ENCODE results near the gene USP21. TPM values are rescaled to one million over a fixed set of nuclear protein-coding genes. Genes with fewer than 3 reads are reported as not detected.

USP21 gene
- total RNA-seq, 2 donors from 2014 or later: 12.9 to 20.8 TPM

DNA sequence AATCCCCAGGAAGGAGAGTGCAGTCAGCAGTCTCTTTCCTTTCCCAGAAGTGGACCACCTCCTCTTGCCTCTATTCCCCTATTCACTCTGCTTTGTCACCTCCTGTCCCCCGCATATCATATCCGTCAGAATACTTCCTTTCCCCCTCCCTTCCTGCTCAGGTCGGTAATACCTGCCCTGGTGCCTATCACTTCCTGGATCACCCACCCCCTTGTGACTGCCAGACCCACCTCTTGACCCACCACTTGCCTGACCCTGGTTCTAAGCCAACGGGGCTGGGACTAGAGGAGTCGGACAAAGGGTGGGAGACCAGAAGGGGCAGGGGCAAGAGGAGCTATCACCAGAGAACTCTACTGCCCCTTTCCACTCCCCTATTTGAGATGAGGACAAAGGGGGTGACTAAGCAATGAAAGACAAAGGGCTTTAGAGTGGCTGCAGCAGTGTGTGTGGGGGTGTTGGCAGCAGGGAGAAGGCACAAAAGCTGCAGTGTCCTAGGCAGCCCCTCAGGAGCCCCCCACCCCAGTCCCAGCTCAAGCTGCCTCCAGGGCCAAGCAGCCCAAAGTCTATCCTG, 41.2 kb downstream of the USP21 start:
- DNase-seq (ENCODE audit: low spot score): peak; percentile 78
- intact Hi-C loops (cut with DNase I): no loop called here

GRCh38 chr1:161200992-161201835, 41.9 kb downstream of the USP21 start:
- DNase-seq (ENCODE audit: low spot score): peak; percentile 90

DNA sequence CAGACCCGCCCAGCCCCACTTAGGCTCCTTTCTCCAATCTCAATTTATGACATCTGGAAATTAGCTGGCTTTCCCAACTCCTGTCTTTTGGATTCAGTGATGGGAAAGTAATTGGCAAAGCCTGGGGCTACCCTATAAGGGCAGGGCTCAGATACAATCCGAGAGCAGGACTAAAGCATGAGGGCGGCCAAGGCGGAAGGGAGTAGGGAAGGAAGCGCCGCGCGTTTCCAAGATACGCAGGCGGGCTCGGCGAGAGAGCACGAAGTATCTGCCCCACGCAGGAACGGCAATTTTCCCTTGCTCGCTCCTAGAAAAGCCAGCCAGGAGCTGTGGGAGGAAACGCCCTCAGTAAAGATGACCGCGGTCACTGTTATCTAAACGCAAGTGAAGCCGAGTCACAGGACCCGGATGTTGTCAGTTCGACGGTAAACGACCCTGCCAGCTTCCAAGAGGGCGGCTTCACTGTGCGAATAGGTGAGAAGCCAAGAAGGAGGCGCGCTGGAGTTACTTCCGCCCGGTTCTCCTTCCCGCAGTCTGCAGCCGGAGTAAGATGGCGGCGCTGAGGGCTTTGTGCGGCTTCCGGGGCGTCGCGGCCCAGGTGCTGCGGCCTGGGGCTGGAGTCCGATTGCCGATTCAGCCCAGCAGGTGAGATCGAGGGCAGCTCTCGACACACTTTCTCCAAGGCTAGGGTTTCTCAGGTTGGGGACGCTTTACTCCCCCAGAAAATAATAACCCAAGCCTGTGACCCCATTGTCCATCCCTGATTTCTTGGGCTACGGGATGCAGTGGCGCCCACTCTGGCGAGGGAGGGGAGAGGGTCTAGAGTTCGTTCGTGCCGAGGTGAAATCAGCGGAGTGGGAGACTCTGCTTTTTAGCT, 42.8 kb downstream of the USP21 start, which contains the start of gene NDUFS2:
Gene NDUFS2, plus strand, starts transcription at position 532 of the 877 bp plus-strand sequence. Its CDS starts 19 bp downstream, at position 551.
- intact Hi-C loops (cut with DNase I): no loop called here
- peak; percentile 99 for DNase-seq (ENCODE audit: low spot score)

More at GRCh38 chr1:161200992-161201835, 41.9 kb downstream of the USP21 start:
- intact Hi-C loops (cut with DNase I): no loop called here

DNA sequence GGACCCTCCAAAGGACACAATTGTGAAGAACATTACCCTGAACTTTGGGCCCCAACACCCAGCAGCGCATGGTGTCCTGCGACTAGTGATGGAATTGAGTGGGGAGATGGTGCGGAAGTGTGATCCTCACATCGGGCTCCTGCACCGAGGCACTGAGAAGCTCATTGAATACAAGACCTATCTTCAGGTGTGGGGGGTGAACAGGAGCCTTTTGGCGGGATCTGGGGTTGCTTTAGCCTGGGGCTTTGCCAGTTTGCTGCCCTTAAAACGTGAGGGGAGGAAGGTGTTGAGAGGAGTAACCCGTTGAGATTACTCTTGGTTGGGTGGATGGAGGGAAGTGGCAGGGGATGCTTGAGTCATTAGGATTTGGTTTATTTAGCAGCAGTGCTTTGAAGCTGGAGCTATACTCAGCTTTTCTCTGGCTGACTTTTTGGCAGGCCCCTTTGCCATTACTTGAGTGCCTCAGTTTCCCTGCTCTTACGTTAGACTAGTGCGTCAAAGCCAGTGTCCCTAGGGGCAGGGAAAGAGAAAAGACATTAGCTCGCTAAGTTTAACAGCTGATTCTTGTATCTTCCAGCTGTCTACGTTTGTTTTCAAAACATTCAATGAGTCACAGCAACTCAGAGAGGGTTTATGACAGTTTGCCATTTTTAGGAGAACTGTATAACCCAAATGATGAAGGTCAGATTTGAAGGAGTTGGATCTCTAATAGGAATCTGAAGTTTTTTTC, 47.3 kb downstream of the USP21 start:
- DNase-seq (ENCODE audit: low spot score): no peak
- intact Hi-C loops (cut with DNase I): no loop called here

DNA sequence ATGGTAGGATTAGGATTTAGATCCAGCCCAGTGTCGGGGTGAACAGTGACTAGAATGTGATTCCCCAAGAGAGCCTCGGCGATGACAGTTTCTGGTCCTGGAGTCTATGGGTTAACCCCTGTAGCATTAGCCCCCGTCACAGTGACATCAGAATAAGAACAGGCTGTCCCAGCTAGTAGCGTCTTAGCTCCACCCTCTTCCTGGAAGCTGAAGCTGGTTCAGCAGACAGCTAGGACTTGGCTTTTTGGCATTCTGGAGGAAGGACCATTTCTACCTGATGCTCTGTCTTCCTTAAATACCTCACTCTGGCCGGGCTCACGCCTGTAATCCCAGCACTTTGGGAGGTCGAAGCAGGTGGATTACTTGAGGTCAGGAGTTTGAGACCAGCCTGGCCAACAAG, 47.9 kb downstream of the USP21 start:
- intact Hi-C loops (cut with DNase I): no loop called here
- DNase-seq (ENCODE audit: low spot score): no peak

- peak; percentile 92 for DNase-seq (ENCODE audit: low spot score)
- intact Hi-C loops (cut with DNase I): no loop called here
Observed at GRCh38 chr1:161209790-161210409, 50.6 kb downstream of the USP21 start.

GRCh38 chr1:161214369-161214768, 55.1 kb downstream of the USP21 start:
- no peak for DNase-seq (ENCODE audit: low spot score)
- intact Hi-C loops (cut with DNase I): no loop called here

GRCh38 chr1:161215076-161215475, 55.8 kb downstream of the USP21 start, which contains the start of gene FCER1G:
Gene FCER1G (plus strand): TSS chr1:161215295. CDS start chr1:161215322, 27 bp downstream.
- intact Hi-C loops (cut with DNase I): no loop called here
- DNase-seq (ENCODE audit: low spot score): peak; percentile 94

Other genes with a start within 250 kb of the USP21 start
- gene ITLN2, start 204.7 kb upstream of the USP21 start, total RNA-seq: not detected
- 10 to 100 TPM; 16.0 to 17.3 TPM for gene F11R, start 138.3 kb upstream of the USP21 start, total RNA-seq
- 10 to 100 TPM in 1 of 2 donors, 1 to 10 TPM in 1; 4.5 to 12.5 TPM for gene TSTD1, start 120.5 kb upstream of the USP21 start, total RNA-seq
- gene USF1, start 113.5 kb upstream of the USP21 start, total RNA-seq: 10 to 100 TPM; 33.5 to 40.0 TPM
- gene ARHGAP30, start 89.6 kb upstream of the USP21 start, total RNA-seq: 10 to 100 TPM; 10.5 to 15.2 TPM
- gene NECTIN4, start 69.9 kb upstream of the USP21 start, total RNA-seq: under 1 TPM in 1 of 2 donors, not detected in 1; 0.19 TPM
- gene KLHDC9, start 61.1 kb upstream of the USP21 start, total RNA-seq: 1 to 10 TPM; 2.4 to 4.2 TPM
- 10 to 100 TPM; 35.8 to 43.6 TPM for gene PFDN2, start 41.5 kb upstream of the USP21 start, total RNA-seq
- gene NIT1, start 41.4 kb upstream of the USP21 start, total RNA-seq: 10 to 100 TPM; 23.7 to 29.6 TPM
- gene DEDD, start 26.8 kb upstream of the USP21 start, total RNA-seq: 10 to 100 TPM; 32.1 to 35.8 TPM
- gene UFC1, start 5.5 kb upstream of the USP21 start, total RNA-seq: 10 to 100 TPM; 54.8 to 63.0 TPM
- gene PPOX, start 6.9 kb downstream of the USP21 start, total RNA-seq: 10 to 100 TPM; 15.0 to 16.8 TPM
- gene B4GALT3, start 18.0 kb downstream of the USP21 start, total RNA-seq: 10 to 100 TPM; 12.7 to 17.3 TPM
- 100 to 1,000 TPM in 1 of 2 donors, 10 to 100 TPM in 1; 28.0 to 125 TPM for gene ADAMTS4, start 39.6 kb downstream of the USP21 start, total RNA-seq
- 10 to 100 TPM; 54.3 to 57.9 TPM for gene NDUFS2, start 42.9 kb downstream of the USP21 start, total RNA-seq
- gene FCER1G, start 55.8 kb downstream of the USP21 start, total RNA-seq: 100 to 1,000 TPM in 1 of 2 donors, 10 to 100 TPM in 1; 40.4 to 101 TPM
- not detected for gene APOA2, start 64.1 kb downstream of the USP21 start, total RNA-seq
- gene TOMM40L, start 66.6 kb downstream of the USP21 start, total RNA-seq: 10 to 100 TPM; 13.4 to 15.0 TPM
- gene NR1I3, start 78.7 kb downstream of the USP21 start, total RNA-seq: not detected
- gene PCP4L1, start 99.2 kb downstream of the USP21 start, total RNA-seq: 1 to 10 TPM; 3.0 to 4.6 TPM
- 1 to 10 TPM; 1.3 to 1.5 TPM for gene MPZ, start 150.5 kb downstream of the USP21 start, total RNA-seq
- 100 to 1,000 TPM; 119 to 123 TPM for gene SDHC, start 154.9 kb downstream of the USP21 start, total RNA-seq
- not detected for gene CFAP126, start 208.4 kb downstream of the USP21 start, total RNA-seq